HG02884 (cell line): ENCODE data around the gene UBR3.

Source experiments
- ATAC-seq: cut with Tn5 transposase; IDR thresholded peaks from one replicate; pipeline ENCODE4 v1.9.1; 2021; ENCODE audit warnings: mild to moderate bottlenecking, moderate library complexity; ENCODE audit not compliant: unreplicated experiment

Gene UBR3

GRCh38 chr2:169999054-169999453, 171.8 kb downstream of the UBR3 start:
- no peak for ATAC-seq

DNA sequence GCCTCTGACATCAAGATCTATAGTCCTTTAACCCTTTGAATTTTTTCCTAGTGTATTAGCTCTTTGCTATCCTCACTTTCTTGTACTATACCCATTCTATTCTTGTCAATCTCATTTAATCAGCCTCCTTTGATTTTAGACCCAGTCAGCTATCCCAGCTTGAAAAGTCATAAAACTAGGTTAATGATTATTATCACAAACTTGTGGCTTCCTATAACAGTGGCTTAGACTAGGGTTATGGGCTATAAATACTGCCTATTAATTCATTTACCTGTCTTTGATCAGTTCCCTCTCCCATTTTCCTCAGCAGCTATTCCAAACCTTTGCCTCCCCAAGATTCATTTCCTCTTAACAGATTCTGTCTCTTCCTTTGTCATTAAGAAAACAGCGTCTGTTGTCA, 174.8 kb downstream of the UBR3 start:
- no peak for ATAC-seq

- no peak for ATAC-seq
These were observed 178.4 kb downstream of the UBR3 start for GRCh38 chr2:170005702-170006101.

GRCh38 chr2:170006587-170007325, 179.5 kb downstream of the UBR3 start:
- no peak for ATAC-seq

DNA sequence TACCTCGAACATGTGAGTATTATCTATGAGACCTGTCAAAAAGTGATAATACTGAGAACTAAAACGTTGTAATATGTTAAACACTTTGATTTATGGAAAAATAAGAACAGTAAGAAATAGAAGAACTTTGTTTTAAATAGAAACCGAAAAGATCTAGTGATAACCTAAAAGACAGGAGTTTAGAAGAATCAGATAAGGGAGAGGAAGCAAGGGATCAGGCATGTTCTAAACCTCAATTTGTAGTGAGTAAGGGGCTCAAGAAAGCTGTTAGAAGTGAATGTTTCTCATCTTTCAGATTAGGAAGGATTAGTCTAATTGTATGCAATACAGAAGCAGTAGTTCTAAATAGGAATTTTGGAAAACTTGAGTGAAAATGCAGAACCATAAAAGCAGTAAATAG, 182.0 kb downstream of the UBR3 start:
- ATAC-seq = no peak

DNA sequence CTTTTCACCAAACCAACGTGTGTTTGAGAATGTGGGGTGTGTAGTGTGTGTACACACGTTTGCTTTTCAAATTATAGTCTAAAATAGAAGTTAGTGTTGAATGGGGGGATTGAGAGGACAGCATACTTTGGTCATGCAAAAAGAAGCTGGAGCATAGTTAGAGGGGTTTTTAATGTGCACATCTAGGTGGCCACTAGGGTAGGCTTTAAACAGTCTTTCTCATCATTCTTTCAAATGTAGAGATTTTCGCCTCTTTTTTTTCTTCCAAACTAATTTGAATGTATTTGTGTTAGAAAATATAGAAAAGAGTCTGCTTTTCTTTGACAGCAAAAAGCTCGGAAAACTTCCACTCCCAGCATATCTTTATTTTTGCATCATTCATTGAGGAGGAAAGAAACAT, 185.5 kb downstream of the UBR3 start:
- ATAC-seq = no peak

- ATAC-seq = no peak
These were observed 186.7 kb downstream of the UBR3 start for GRCh38 chr2:170013802-170014551.

GRCh38 chr2:170014769-170015168, 187.5 kb downstream of the UBR3 start:
- no peak for ATAC-seq

GRCh38 chr2:170017860-170018532, 190.7 kb downstream of the UBR3 start:
- ATAC-seq = no peak

DNA sequence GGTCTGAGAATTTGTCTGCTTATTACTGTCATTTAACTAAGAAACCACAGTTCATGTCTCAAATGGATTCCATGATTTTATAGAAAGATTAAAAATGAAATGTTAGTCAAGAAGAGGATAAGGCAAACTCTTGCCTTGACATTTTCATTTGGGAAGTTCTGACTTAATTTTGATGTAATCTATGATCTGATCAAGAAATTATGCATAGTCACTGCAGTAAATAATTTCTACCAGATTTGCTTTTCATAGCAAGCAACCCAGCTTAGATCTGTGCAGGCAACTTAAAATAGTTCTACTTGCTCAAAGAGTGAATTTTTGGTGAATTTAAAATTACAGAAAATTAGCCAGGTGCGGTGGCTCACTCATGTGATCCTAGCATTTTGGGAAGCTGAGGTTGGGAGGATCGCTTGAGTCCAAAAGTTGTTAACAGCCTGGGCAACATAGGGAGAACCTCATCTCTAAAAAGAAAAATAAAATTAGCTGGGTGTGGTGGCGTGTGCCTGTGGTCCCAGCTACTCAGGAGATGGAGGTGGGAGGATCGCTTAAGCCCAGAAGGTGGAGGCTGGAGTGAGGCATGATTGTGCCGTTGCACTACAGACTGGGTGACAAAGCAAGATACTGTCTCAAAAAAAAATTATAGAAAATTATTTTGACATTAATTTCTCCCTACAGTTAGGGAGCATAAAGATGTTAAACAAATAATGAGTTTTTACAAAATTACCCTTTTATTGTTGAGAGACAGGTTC, 192.0 kb downstream of the UBR3 start:
- no peak for ATAC-seq

GRCh38 chr2:170020777-170021176, 193.5 kb downstream of the UBR3 start:
- no peak for ATAC-seq

DNA sequence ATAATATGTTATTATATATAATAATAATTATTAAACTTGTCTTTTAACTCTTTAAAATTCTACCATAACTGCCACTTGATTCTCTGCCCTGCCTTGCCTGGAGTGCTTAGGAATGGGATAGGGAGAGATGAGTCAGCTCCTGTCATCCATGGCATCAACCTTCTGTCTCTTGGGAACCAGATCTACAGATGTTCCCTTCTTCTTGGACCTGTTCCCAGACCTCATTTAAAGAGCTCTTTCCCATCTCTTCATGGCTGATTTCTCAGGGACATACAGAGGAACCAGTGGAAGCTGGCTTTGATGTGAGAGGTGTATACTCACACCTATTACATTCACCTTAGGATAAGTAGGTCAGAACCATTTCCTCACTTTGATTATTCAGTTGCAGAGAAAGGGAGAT, 195.4 kb downstream of the UBR3 start:
- no peak for ATAC-seq

GRCh38 chr2:170024721-170025120, 197.5 kb downstream of the UBR3 start:
- ATAC-seq = peak; percentile 63

DNA sequence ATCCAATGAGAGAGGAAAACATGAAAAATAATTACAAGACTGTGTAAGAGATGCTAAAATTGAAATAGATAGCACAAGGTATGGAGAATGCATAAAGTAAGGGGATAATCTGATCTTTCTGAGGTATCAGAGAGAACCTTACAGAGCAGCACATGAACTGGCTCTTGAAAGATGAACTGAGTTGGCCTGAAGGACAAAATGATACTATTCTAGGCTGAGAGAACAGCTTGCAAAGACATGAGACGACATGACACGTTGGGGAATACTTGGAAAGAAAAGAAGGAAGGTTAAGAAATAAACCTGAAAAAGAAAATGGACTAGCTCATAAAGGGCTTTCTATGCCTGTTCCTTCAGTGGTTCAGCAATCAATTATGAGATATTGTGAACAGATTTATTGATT, 198.0 kb downstream of the UBR3 start:
- no peak for ATAC-seq

DNA sequence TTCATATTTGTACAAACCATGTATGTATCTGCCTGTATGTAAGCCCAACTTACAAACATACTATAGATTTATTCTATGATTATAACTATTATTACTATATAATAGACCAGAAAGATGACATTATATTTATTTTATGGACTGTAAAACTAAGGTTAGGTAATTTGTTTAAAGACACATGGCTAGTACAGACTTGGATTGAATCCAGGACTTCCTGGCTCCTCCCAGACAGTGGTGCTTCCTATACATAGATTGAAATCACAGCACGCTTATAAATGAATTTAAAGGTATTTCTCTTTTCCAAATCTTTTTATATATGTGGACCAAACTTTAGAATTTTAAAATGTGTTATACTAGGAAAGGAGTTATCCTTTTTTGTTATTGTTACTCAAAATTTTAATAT, 199.1 kb downstream of the UBR3 start:
- no peak for ATAC-seq

GRCh38 chr2:170029551-170029950, 202.3 kb downstream of the UBR3 start:
- no peak for ATAC-seq

DNA sequence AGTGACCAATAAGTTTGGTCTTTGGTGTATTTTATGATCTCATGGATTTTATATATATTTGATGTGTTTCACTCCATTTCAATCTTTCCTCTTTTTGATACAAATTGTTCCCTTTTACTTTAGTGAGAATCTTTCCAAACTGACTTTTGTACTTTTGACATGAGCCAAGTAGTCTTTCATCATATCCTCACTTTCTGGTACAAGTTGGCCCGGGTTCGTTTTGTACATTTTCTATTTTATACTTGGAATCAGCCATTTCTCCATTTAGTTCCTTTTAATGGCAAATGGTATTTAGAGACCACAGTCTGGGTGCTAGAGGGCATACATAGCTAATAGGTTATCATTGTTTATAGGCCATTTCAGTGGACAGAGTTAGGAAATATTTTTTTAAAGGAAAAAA, 202.8 kb downstream of the UBR3 start:
- no peak for ATAC-seq

- ATAC-seq = no peak
These were observed 204.0 kb downstream of the UBR3 start for GRCh38 chr2:170031288-170031687.

GRCh38 chr2:170034596-170034995, 207.3 kb downstream of the UBR3 start:
- no peak for ATAC-seq

DNA sequence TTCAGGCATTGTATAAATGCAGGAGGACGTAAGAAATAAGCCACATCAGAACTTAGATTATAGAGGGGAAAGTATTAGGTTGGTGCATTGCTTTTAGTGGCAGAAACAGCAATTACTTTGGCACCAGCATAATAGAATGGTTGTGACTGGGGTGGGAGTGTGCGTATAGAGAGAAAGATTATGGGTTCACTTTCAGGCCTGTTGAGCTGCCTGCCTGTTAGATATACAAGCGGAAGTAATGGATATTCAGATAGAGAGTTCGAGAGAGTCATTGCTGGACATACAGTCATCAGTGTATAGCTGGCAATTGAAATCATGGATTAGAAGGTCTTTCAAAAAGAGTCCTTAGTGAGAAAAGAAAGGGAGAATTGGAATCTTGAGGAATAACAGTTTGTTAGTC, 211.5 kb downstream of the UBR3 start:
- ATAC-seq = no peak
